Endometrium (tissue), 2 donors: ENCODE measurements around the gene GGNBP2.
"Not testable (repeated sequence)": the region's sequence is repeated elsewhere in the genome, so short reads cannot be mapped to it uniquely, and the experiment has no call there.

Experiments
- FAIRE-seq: peaks from 2 replicates; lab custom pipeline; 2012; peaks lifted over from hg19 to GRCh38; lab: Jason Lieb, UNC
- donor health status: control.
- donor health status: control.

Gene GGNBP2

DNA sequence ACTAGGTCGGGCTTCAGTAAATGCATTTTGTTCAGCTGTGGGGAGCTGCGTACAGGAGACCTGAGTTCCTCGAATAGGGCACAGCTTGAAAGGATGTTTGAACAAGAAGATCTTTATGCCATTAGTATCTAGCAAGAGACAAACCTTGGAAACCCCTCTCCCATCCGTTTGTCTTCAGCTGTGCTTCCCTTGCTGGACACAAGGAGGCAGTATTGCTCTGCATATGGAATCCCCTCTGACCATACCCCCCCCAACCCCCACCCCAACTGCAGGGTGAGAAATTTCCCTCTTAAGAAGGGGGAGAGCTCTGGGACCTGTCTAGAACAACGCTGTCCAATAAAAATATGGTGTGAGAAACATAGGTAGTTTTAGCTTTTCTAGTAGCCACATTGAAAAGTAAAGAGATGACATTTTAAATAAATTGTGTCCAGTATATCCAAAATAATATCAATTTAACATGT, 58.2 kb downstream of the GGNBP2 start:
- FAIRE-seq: no peak

DNA sequence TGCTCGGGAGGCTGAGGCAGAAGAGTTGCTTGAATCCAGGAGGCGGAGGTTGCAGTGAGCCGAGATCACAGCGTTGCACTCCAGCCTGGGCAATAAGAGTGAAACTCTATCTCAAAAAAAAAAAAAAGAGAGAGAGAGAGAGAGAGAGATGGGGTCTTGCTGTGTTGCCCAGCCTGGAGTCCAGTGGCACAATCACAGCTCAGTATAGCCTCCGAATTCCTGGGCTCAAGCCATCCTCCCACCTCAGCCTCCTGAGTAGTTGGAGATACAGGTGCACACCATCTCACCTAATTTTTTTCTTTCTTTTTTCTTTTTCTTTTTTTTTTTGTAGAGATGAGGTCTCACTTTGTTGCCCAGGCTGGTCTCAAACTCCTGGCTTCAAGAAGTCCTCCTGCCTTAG, 60.3 kb downstream of the GGNBP2 start:
- FAIRE-seq: not testable (repeated sequence)

DNA sequence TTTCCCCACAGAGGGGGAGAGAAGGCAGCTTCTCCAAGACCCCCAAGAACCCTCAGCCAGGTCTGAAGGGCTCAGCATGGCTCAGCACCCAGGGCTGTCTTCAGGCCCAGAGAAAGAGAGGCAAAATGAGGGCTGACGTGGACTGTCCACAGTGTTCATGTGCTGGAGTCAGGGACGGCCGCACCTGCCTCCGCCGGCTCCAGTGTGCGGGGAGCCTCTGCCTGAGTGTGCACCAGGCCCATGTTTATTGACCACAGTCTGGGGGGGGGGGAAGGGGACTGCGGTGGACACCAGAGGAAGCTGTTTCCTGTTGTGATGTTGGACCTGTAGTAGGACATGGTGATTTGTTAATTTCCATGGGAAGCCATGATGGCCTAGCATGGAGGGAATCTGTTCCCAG, 63.6 kb downstream of the GGNBP2 start:
- no peak for FAIRE-seq

DNA sequence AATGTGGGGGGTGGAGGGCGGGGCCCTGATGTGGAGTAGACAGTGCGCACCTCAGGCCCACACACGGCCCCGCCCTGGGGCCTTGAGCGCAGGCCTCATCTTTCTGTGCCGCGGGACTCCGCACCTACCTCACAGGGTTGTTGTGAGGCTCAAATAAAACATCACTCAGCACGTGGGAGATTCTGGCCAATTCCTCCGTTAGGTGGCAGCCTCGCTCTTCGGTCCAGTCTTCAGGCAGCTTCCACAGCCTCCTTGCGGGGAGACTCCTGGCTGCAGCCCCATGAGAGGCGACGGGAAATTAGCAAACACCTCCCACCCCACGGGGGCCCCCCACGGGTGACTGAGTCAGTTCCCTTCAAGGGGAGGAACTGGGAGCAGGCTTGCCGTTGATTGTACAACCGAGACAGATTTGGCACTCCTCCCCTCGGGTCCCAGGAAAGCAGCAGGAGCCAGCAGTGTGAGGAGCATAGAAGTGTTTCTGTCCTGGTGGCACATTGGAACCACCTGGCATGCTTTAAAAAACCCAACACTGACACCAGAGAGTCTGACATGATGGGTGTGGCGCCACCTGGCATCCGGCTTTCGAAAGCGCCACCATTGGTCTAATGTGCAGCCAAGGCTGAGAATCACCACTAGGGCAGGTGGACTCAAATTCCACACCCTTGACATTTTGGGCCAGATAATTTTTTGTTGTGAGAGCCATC, 64.2 kb downstream of the GGNBP2 start:
- FAIRE-seq: no peak

DNA sequence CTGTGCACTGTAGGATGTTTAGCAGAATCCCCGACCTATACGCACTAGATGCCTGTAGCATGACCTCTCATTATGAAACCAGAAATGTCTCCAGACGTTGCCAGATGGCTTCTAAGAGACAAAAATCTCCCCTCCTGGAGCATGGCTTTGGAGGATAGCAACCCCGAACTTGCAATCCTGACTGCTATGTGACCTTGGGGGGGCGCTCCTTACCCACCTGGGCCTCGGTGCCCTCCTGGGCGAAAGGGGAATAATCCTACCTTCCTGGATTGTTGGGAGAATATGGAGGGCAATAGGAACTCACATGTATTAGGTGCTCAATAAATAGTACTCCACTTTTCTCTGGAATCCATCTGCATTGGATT, 64.8 kb downstream of the GGNBP2 start:
- no peak for FAIRE-seq

DNA sequence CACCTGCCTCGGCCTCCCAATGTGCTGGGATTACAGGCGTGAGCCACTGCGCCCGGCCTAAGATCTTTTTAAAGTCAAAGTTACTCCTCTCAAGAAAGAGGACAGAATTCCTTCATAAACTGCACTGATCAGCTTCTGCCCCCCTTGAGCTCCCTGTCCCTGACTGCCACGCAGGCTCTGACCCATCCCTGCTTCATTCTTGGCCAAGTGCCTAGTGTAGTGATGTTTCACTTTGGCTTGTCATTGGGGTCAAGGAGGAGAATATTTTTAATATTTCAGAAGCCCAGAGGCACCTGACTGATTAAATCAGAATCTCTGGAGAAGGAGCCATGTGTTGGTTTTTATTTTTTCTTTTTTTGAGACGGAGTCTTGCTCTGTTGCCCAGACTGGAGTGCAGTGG, 65.8 kb downstream of the GGNBP2 start:
- no peak for FAIRE-seq

DNA sequence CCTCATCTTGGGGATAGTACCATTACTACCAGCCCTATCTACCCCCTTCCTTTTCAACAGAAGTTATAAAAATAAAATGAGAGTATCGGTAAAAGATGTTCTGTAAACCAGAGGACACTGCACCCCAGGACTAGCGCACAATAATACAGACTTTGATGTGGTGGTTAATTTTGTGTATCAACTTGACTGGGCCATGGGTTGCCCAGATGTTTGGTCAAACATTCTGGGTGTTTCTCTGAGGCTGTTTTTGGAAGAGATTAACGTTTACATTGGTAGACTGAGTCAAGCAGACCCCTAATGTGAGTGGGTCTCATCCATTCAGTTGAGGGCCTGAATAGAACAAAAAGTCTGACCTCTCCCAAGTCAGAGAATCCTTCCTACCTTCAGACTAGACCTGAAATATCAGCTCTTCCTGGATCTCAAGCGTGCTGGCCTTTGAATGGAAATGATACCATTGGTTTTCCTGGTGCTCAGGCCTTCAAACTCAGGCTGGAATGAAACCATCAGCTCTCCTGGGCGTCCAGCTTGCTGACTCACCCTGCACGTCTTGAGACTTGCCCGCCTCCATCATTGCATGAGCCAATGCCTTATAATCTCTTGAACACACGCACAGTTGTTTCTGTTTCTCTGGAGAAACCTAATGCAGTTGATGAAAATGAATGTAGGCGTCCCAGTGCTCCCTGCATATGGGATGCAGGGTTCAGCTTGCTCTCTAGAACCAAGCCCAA, 66.8 kb downstream of the GGNBP2 start:
- FAIRE-seq: no peak

DNA sequence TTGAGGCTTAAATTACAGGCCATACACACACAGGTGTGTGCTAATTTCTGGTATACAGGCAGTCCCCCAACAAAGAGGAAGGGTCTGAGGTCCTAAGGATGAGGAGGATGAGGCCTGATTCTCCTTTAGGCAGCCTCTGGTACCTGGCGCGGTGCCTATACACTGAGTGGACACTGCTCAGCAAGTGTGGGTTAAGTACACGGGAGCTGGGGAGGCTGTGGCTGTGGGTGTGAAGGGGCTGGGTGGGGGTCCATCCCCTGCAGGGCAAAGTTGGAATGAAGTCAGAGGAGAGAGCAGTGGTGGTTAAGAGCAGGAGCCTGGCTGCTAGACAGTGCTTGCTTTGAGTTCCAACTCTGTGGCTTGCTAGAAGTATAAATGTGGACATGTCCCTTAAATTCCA, 67.6 kb downstream of the GGNBP2 start:
- FAIRE-seq: no peak

DNA sequence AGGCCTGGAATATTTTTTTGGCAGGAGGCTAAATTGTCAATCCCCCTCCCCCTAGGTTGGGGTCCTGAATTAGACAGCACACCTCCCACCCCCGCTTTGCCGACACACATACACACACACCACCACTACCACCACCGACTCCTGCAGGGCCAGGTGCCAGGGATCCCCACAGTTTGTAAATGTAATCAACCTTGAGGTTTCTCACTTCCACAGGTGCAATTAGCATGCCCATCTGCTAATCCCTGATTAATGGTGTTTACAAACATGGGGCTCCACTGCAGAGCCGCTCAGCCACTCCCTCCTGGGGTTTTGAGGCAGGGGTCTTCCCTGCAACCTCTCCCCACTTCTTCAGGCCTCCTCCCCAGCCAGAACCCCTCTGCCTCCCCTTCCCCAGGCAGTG, 68.4 kb downstream of the GGNBP2 start:
- FAIRE-seq: no peak

DNA sequence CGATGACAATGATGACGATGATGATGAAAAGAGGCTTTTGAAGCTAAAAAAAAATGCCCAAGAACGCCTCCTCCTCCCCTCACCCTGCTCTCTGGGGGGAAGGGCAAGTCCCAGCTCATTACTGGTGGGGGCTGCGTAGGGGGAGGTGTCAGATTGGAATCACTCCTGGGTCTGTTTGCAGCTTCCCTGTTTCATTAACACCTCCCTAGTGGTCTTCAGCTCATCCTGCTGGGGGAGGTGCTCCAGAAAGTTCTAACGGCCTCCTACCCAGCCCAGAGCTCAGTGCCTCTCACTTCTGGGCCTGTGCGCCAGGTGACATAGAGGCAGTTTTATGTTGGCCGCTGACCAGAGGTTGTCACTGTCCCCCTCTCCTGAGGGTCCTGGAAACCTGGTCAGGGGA, 69.4 kb downstream of the GGNBP2 start:
- no peak for FAIRE-seq

DNA sequence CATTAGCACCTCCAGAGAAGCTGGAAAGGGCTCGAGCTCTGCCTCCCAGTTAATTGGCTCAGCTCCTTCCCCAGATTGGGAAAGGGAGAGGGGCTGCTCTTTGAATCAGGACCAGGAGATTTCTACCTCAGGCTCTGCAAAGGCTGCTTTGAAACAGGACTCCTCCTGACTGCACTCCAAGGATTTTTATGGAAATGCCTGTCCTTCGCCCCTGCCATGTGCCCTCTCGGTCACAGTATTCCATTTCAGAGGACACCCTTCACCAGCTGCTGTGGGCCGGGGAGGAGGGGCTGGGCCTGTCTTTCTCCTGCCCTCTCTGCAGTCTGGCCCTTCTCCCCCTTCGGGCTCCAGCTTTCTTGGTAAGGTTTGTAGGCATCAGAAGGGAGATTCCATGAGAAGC, 70.2 kb downstream of the GGNBP2 start:
- FAIRE-seq: no peak

DNA sequence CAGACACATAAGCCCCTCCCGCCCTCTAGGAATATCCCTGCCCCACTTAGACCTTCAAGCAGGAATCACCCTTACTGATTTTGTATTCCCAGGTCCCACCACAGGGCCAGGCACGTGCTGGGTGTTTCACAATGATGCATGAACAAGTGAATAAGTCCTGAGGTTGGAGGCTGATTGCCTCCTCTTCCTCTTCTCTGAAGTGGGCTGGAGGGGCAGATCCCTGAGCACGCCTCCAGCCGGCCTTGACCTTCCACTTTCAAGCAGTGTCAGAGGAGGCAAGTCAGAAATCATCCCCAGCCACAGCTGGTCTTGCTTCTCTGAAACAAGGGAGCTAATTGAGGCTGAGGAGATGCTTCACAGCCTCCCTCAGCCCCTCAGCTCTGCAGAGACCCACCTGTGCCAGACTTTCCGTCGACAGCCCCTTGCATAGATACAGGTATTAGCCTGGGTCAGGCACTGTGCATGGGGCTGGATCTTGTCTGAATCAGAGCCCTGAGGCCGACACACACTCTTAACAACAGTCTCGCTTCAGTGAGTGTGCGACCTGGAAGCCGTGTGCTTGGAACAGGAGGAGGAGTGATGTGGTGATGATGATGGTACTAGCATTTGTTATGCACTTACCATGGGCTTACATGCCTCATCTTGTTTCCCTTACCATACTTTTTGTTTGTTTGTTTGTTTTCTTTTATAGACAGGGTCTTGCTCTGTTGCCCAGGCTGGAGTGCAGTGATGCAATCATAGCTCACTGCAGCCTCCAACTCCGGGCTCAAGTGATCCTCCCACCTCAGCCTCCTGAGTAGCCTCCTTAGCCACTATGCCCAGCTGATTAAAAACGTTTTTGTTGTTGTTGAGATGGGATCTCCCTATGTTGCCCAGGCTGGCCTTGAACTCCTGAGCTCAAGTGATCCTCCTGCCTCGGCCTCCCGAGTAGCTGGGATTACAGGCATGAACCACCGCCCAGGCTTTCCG, 71.6 kb downstream of the GGNBP2 start:
- FAIRE-seq: no peak

DNA sequence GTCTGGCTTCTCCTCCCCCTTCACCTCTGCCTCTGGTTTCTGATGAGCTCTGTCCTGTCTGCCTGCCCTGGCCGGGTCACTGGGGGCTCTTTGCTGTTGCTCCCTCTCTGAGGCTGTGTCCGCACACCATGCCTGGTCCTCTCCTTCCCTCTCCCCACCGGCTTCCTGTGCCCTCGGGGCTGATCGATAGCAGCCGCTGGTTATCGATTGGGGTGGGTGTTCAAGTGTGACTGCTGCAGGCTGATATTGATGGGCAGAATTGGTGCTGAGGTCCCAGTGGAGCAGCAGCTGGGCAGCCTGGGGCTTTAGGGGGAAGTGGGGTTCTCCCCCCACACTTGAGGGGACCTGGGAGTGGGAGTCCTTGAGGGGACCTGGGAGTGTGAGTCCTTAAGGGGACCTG, 73.1 kb downstream of the GGNBP2 start:
- no peak for FAIRE-seq

DNA sequence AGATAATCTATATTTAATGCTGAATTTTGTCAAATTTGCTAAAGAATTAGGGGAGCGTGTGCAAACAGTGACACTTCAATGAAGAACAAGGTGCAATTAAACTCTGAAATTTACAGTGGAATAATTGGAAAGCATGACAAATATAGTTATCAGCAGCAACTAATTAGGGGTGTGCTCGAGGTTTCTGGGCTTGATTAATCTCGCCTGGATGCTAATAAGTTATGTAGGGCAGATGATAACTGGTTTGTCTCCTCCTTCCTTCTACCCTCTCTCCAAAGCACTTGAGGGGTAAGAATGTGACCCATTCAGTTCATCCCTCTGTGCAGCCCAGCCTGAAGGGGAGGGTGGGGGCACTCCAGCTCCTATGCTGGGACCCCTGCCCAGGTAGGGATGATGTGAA, 78.6 kb downstream of the GGNBP2 start:
- FAIRE-seq: no peak

DNA sequence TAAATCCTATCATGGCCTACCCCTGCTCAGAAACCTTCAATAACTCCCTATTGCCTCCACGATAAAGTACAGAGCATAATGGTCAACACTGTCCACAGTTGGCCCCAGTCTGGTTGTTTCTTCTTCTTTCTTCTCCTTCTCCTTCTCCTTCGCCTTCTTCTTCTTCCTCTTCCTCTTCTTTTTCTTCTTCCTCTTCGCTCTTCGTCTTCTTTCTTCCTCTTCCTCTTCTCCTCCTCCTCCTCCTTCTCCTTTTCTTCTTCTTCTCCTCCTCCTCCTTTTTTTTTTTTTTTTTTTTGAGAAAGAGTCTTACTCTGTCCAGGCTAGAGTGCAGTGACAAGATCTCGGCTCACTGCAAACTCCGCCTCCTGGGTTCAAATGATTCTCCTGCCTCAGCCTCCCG, 80.5 kb downstream of the GGNBP2 start:
- no peak for FAIRE-seq

DNA sequence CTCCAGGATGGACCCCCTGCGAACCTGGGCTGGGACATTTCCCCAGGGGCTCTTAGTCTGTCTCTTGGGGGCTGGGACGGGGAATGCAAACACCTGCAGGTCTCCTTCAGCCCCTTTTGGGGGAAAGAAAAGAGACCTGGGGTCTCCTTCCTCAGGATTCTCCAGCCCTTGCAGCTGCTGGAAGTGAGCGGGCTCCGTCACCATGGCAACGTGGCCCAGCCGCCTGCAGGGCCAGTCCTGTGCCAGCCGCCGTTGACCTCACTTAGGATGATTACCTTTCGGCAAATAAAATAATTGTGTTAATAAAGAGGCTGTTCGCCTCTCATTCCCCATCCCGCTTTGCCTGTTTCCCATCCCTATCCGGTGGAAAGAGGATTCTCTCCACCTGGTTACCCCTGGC, 82.4 kb downstream of the GGNBP2 start:
- no peak for FAIRE-seq

DNA sequence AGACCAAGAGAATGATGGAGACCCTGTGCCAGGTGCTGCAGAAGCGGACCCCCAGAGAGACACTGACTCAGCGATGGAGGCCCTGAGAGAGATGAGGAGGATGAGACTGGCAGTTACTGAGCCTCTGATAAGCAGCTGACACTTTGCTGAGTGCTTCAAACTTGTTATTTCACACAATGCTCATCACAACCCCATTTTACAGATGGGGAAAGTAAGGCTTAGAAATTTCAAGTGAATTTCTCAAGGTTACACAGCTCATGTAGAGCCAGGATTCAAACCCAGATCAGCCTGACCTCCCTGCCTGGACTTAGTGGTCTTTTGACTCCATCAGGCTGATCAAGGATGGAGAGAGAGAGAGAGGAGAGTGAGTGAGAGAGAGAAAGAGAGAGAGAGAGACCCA, 83.9 kb downstream of the GGNBP2 start:
- FAIRE-seq: no peak

DNA sequence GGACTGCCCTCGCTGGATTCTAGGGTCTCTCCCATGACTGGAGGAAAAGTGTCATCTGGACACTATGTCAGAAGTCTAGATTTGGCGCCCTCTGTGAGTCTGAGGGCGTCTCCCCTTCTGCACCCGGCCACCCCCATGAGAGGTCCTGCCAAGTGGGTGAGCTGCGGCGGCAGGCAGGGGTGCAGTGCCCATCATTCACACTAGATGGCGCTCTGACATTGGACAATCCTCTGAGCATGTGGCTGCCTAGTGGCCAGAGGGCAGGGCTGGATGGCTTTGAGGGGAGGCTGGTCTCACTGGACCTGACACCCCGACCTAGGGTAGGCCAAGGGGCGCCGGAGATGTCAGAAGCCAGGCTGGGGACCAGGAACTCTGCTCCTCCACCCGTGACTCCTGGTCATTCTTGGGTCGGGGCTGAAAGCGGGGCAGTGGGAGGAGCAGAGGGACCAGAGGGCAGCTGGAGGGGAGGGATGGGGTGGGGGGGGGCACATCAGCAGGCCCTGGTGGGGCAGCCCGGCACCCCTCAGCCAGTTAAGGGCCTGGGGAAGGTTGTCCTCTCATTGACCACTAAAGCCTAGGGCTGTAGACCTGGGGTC, 84.6 kb downstream of the GGNBP2 start:
- no peak for FAIRE-seq

DNA sequence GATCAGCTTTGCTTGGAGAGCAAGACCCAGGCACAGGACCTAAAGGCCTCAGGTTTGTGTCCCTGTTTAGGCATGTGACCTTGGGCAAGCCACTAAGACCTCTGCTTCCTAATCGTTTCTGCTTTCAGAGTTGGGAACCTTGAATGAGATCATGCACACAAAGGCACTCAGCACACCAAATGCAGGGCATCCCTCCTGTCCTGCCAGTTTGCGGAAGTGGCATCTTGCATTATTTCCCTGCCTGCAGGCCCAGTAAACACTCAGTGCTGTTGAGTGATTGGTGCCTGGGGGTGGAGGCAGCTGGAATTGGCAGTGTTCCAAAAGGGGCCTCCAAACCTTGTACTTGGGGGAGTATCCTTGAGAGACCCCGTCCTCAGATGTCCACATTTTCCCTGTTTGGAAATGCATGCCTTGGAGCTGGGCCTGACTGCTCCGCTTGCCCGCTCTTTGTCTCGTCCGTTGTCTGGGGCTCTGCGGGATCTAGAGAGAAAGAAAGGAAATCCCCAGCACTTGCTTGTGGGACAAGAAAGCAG, 85.3 kb downstream of the GGNBP2 start:
- FAIRE-seq: no peak

DNA sequence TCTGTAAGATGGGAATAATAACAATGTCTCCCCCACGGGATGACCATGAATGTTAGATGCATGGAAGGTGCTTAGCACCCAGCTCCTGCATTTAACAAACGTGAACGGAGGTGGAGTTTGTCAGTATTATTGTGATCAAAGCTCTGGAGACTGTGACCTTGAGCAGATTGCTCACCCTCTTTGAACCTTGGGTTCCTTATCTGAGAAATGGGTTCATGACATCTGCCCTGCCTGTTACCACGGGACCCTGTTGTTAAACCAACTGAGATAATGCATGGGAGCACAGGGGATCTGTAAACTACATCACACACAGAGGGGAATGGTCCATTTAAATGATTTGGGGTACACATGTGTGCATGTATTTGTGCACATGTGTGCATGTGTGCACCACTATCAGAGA, 86.3 kb downstream of the GGNBP2 start:
- FAIRE-seq: no peak

DNA sequence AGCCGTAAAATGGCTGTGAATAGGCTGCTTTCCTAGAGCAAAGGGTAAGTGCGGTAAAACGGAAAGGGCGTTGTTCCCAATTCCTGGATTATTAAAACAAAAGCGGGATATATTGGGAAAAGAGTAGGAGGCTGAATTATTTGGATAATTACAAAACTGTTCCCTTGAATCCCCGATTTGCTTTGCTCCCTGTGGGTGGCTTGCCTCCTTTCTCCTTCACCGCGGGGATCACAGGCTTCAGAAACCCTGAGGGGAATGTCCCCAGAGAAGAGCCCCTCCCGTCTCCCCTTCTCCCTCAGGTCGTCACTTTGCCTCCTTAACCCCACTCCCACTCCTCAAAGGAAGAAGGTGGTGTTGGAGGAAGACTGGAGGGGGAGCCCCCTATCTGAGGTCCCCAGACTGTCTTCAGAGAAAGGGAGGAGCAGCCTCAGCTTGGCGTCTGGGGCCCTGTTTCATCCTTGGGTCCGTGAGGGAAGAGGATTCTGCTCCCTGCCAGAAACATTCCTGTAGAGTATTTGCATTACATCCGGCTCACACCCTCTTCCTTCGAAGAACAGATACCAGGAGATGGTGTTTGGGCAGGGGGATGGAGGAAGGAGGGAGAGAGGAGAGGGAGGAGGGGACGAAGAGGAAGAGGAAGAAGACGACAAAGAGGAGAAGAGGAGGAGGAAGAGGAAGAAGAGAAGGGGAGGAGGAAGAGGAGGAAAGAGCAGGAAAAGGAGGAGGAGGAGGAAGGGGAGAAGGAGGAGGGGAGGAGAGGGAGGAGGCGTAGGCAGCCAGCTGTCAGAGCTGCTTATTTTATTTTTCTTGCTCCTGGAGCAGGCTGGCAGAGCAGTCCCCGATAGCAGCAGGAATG, 88.4 kb downstream of the GGNBP2 start:
- no peak for FAIRE-seq
